Muscle of leg (tissue), 16 donors: ENCODE measurements around the gene TNIK. TPM values are rescaled to one million over a fixed set of nuclear protein-coding genes. Genes with fewer than 3 reads are reported as not detected.
A peak's percentile ranks its signal among the peaks of the same experiment; 100 is the strongest.

Source experiments
- DNase-seq: peaks from one replicate; pipeline ENCODE4 v3.0.0; 2013
- H3K27ac ChIP-seq: one replicate; pipeline ENCODE4 v1.5.1; 2013; ENCODE audit warnings: mild to moderate bottlenecking, low read length, control low read depth
- H3K27me3 ChIP-seq: one replicate; pipeline ENCODE4 v1.6.1; 2013; ENCODE audit warnings: low read length; ENCODE audit not compliant: control insufficient read depth, insufficient read depth
- H3K36me3 ChIP-seq: one replicate; pipeline ENCODE4 v1.6.1; 2013; ENCODE audit warnings: low read length; ENCODE audit not compliant: control insufficient read depth, insufficient read depth
- H3K4me1 ChIP-seq: one replicate; pipeline ENCODE4 v1.6.1; 2013; ENCODE audit warnings: low read length; ENCODE audit not compliant: control insufficient read depth, insufficient read depth
- H3K4me3 ChIP-seq: one replicate; pipeline ENCODE4 v1.5.1; 2013; ENCODE audit warnings: low read length, control low read depth
- H3K9me3 ChIP-seq: replicated peaks from 2 replicates; pipeline ENCODE4 v1.6.1; 2013; ENCODE audit warnings: low read depth, low read length; ENCODE audit not compliant: control insufficient read depth
- WGBS: methylation state at CpG from one replicate; pipeline ENCODE4 v1.1.5; 2013; ENCODE audit warnings: missing lambda C conversion rate; ENCODE audit not compliant: insufficient coverage; 5-methylcytosine and 5-hydroxymethylcytosine counted together
- long read RNA-seq, 11 donors: transcript quantifications; one replicate each; lab custom pipeline, GENCODE V29; 2026
- polyA plus RNA-seq, 8 donors: library from polyadenylated mRNA; unstranded; fragments of 120-200 nt; gene quantifications; one replicate each; pipeline versions ENCODE4 v1.2.1 to v1.2.3, GENCODE V29; 2013; ENCODE audit warnings: inconsistent platforms in 1 of 8, low replicate concordance in 1 of 8; ENCODE audit not compliant: insufficient read length in 8 of 8, insufficient read depth in 1 of 8
- total RNA-seq: library from RNA; stranded (reverse); fragments of 120-200 nt; gene quantifications from one replicate; pipeline ENCODE4 v1.2.4, GENCODE V29; 2013

TNIK gene
- total RNA-seq (33.6 TPM), polyA plus RNA-seq (10 to 100 TPM; 26.1 to 46.0 (median 35.8) TPM)
- long read RNA-seq, donor 1, partial matches to known transcripts, result 0 of 3 reads
- long read RNA-seq, donor 1, other reads (novel, unspliced or antisense), result 0 of 3 reads
- long read RNA-seq, donor 2, partial matches to known transcripts, result 0 of 1 reads
- long read RNA-seq, donor 2, other reads (novel, unspliced or antisense), result 0 of 1 reads
- long read RNA-seq, donor 3, partial matches to known transcripts, result 8 of 11 reads
- long read RNA-seq, donor 3, other reads (novel, unspliced or antisense), result 0 of 11 reads
- long read RNA-seq, donor 4, partial matches to known transcripts, result 0 of 3 reads
- long read RNA-seq, donor 4, other reads (novel, unspliced or antisense), result 0 of 3 reads
- long read RNA-seq, donor 5, transcript TNIK-208 (3 exons, 750 nt), result major isoform, 5 of 19 reads
- long read RNA-seq, donor 5, partial matches to known transcripts, result 14 of 19 reads
- long read RNA-seq, donor 5, other reads (novel, unspliced or antisense), result 0 of 19 reads
- long read RNA-seq, donor 6, partial matches to known transcripts, result 0 of 3 reads
- long read RNA-seq, donor 6, other reads (novel, unspliced or antisense), result 0 of 3 reads
- long read RNA-seq, donor 7, partial matches to known transcripts, result 0 of 3 reads
- long read RNA-seq, donor 7, other reads (novel, unspliced or antisense), result 0 of 3 reads
- long read RNA-seq, donor 8, partial matches to known transcripts, result 0 of 2 reads
- long read RNA-seq, donor 8, other reads (novel, unspliced or antisense), result 0 of 2 reads
- long read RNA-seq, donor 9, partial matches to known transcripts, result 0 of 2 reads
- long read RNA-seq, donor 9, other reads (novel, unspliced or antisense), result 0 of 2 reads
- long read RNA-seq, donor 10, transcript TNIK-208 (3 exons, 750 nt), result major isoform, 5 of 6 reads
- long read RNA-seq, donor 10, partial matches to known transcripts, result 0 of 6 reads
- long read RNA-seq, donor 10, other reads (novel, unspliced or antisense), result 0 of 6 reads
- long read RNA-seq, donor 11, partial matches to known transcripts, result 0 of 4 reads
- long read RNA-seq, donor 11, other reads (novel, unspliced or antisense), result 0 of 4 reads

DNA sequence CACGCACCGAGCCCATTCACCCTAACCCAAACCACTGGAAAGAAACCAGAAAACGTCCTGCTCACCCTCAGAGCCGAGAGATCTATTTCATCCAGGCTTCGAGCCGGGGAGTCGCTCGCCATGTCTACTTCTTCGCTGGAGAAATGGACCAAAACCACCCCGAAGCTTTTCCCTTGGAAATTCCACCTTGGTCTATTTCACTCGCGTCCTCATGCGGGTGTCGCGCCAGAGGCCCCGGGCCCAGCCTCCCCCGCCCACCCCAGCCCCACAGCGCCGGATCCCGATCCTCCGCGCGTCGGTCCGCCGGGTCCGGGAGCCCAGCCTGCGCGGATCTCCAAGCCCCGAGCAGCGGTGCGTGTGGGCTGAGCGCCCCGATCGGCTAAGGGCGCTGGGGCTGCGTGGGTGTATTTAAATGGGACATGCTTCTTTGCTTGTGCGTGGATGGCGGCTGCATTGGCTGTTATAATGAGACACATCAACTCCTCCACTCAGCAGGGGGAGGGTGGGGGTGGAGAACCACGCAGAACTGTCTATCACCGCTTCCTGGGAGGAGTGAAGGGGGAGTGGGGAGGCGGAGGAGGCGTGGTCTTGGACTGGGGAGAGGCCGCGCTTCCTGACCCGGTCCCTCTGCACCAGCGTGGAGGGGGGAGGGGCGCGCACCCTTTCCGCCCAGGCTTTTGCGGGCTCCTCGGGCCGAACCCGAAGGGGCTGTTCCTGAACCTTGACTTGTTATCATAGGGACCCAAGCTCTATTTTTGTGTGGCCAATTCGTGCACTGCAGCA is at the start of gene TNIK:
Gene TNIK, minus strand, starts transcription at position 464 of the 783 bp plus-strand sequence. Its CDS starts 342 bp downstream, at position 122.
- peak within 1 kb of the TSS; percentile 84 for H3K4me3 ChIP-seq
- H3K27ac ChIP-seq, result peak within 1 kb of the TSS; percentile 88
- no peaks in the 10 kb centered on the region for H3K36me3 ChIP-seq
- peak; percentile 96 for DNase-seq
- H3K27me3 ChIP-seq, result peaks cover 37% of the 10 kb centered on the region
- under 1% methylated on average over 28 of the region's 55 CpGs for WGBS
- no peaks in the 10 kb centered on the region for H3K9me3 ChIP-seq
- peaks cover 24% of the 10 kb centered on the region for H3K4me1 ChIP-seq

DNA sequence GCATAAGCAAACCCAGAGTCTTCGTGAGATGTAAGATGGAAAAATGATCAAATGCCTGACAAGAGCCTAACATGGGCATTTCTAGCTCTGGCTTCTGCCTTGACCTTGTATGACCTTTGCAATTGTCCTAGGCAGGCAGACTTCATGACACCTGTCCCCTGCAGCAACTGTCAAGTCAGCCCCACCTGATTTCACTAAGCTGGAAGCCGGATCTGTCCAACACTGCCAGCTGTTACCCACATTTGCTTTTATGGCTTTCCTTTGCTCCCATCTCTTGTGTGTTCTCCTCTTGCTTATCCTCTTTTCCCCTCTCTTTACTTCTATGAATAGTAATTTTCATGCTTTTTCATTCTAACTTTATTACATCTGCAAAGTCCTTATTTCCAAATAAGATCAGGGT is 48.5 kb upstream of the TNIK start:
- H3K27me3 ChIP-seq, result no peaks in the 10 kb centered on the region
- no peak overlapping the region for H3K4me3 ChIP-seq
- H3K36me3 ChIP-seq, result no peaks in the 10 kb centered on the region
- WGBS, result 54% methylated on average over 2 of the region's 2 CpGs
- peak overlapping the region; percentile 37 for H3K27ac ChIP-seq
- H3K4me1 ChIP-seq, result peaks cover 6% of the 10 kb centered on the region
- DNase-seq, result peak; percentile 68
- H3K9me3 ChIP-seq, result peaks cover 5% of the 10 kb centered on the region

GRCh38 chr3:171508206-171508605 is 48.0 kb upstream of the TNIK start:
- WGBS, result 83% methylated on average over 1 of the region's 3 CpGs
- Histone ChIP-seq H3K27me3 (no peaks in the 10 kb centered on the region), H3K27ac (peak overlapping the region; percentile 37), H3K36me3 (no peaks in the 10 kb centered on the region), H3K4me1 (peaks cover 6% of the 10 kb centered on the region), H3K4me3 (no peak overlapping the region), H3K9me3 (peaks cover 5% of the 10 kb centered on the region)
- DNase-seq, result no peak

DNA sequence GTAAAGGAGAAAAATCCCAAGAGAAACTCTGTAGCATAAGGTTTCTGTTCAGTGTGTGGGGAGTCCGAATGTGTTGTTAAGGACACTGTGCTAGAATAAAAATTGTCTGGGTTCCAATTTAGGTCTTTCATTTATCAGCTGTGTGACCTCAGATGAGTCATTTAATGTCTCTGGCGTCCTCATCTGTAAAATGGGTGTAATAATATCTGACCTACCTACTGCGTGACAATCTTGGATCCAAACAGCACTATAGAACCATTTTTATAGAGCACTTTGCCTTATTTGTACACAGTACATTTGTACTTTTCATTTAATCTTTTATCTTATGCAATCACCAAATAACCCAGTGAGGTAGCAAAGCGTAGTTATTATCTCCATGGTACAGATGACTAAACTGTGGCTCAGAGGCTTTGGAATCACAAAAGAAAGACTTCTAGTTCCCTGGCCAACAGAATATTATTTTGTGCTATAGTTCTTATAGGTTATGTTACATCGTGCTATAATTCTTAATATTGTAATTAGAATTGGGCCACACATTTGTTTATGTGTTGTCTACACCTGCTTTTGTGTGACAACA is 46.6 kb upstream of the TNIK start:
- H3K27me3 ChIP-seq, result no peaks in the 10 kb centered on the region
- peaks cover 5% of the 10 kb centered on the region for H3K9me3 ChIP-seq
- WGBS, result no CpG with 5 or more reads among the region's 5 CpGs
- no peak overlapping the region for H3K4me3 ChIP-seq
- H3K27ac ChIP-seq, result no peak overlapping the region
- DNase-seq, result no peak
- H3K4me1 ChIP-seq, result peaks cover 6% of the 10 kb centered on the region
- H3K36me3 ChIP-seq, result no peaks in the 10 kb centered on the region

- WGBS, result 100% methylated on average over 1 of the region's 2 CpGs
- no peaks in the 10 kb centered on the region for H3K36me3 ChIP-seq
- peaks cover 5% of the 10 kb centered on the region for H3K9me3 ChIP-seq
- no peak overlapping the region for H3K4me3 ChIP-seq
- no peak overlapping the region for H3K27ac ChIP-seq
- DNase-seq, result no peak
- H3K4me1 ChIP-seq, result peaks cover 6% of the 10 kb centered on the region
- H3K27me3 ChIP-seq, result no peaks in the 10 kb centered on the region
These were observed 45.7 kb upstream of the TNIK start for GRCh38 chr3:171505822-171506333.

DNA sequence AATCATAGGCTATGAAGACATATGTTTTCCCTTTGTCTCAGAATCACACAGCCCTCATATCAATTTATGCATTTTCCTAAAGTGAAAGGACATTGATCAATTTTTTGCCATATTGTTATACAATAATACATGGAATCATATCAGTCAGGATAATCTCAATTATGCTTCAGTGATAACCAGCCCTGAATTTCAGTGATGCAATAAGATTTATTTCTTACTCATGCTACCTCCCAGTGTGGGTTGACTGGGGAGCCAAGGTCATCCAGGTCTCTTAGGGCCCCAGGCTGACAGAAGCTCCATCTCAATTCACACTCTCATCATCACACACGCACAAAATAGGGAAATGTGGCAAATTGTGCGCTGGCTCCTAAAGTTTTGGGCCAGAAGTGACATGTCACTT is 44.2 kb upstream of the TNIK start:
- H3K36me3 ChIP-seq, result no peaks in the 10 kb centered on the region
- no CpG with 5 or more reads among the region's 2 CpGs for whole genome bisulfite sequencing
- H3K27me3 ChIP-seq, result no peaks in the 10 kb centered on the region
- H3K4me3 ChIP-seq, result no peak overlapping the region
- H3K27ac ChIP-seq, result peak overlapping the region; percentile 26
- peaks cover 5% of the 10 kb centered on the region for H3K9me3 ChIP-seq
- no peak for DNase-seq
- H3K4me1 ChIP-seq, result peaks cover 6% of the 10 kb centered on the region

DNA sequence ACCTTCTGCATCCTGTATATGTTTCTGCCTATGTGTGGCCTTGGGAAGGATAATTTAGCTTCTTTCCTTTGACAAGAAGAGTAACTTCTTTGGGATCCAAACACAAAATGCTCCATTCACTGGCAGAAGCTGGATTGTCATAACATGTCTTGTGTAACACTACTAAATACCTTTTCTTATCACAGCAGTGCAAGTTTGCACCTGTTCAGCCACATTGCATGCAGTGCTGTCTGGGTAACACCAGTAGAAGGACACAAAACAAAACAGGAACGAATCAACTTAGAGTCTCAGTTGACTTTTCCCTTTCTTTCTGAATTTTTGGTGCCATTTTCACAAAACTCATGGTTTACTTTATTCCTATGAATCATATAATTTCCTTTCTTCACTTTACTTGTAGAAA is 43.6 kb upstream of the TNIK start:
- WGBS, result no CpG with 5 or more reads among the region's 1 CpG
- Histone ChIP-seq H3K27me3 (no peaks in the 10 kb centered on the region), H3K4me1 (peaks cover 6% of the 10 kb centered on the region), H3K4me3 (no peak overlapping the region), H3K9me3 (peaks cover 5% of the 10 kb centered on the region), H3K27ac (no peak overlapping the region), H3K36me3 (no peaks in the 10 kb centered on the region)
- DNase-seq, result peak; percentile 20

DNA sequence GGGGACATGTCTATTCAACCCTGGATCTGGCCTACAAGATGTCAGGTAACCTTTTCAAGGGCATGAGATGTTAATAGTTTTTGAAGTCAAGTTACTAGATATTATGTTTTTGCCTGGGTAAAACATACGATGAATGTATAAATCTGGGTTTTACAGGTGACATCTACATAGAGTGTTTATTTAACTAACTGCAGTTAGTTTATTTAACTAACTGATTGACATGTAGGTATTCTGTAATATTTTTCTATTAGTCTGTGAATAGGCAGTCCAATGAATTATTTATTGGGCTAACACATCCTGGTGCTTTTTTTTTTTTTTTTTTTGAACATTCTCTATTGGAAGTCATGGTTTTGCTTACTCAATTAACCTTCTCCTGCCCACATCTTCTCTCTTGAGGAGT is 38.7 kb upstream of the TNIK start:
- no peaks in the 10 kb centered on the region for H3K36me3 ChIP-seq
- no peak overlapping the region for H3K4me3 ChIP-seq
- no peaks in the 10 kb centered on the region for H3K9me3 ChIP-seq
- DNase-seq, result no peak
- no peak overlapping the region for H3K27ac ChIP-seq
- no CpG with 5 or more reads among the region's 1 CpG for WGBS
- peaks cover 6% of the 10 kb centered on the region for H3K4me1 ChIP-seq
- H3K27me3 ChIP-seq, result no peaks in the 10 kb centered on the region

DNA sequence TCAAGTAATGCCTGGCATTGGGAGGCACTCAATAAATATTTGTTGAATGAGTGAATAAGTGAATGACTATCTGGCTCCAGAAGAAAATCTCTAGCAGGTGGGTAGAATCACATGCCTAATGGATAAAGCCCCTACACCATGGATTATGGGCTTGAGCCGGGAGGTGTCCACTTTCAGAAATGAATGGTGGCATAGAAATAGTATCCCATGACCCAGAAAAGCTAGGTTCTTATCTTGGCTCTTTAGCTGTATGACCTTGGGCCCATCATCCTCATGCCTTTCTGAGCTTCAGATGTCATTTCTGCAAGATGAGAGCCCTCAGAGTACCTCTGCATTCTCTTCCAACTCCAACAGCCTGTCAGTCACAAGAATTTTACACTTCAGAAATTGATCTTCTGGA is 37.3 kb upstream of the TNIK start:
- peak; percentile 46 for DNase-seq
- H3K4me3 ChIP-seq, result no peak overlapping the region
- no peak overlapping the region for H3K27ac ChIP-seq
- no peaks in the 10 kb centered on the region for H3K9me3 ChIP-seq
- H3K4me1 ChIP-seq, result peaks cover 6% of the 10 kb centered on the region
- H3K27me3 ChIP-seq, result no peaks in the 10 kb centered on the region
- no peaks in the 10 kb centered on the region for H3K36me3 ChIP-seq
- 80% methylated on average over 1 of the region's 1 CpG for WGBS
